Stimulated activated CD4-positive, alpha-beta T cell treated with anti-CD3 and anti-CD28 coated beads, TNF-alpha, amount 100 ng/mL, for 48 hours (primary cell): ENCODE measurements around the gene ANAPC2.
A peak's percentile ranks its signal among the peaks of the same experiment; 100 is the strongest.

ENCODE experiments used
- DNase-seq, 3 donors: peaks; one replicate each; pipeline ENCODE4 v3.0.0-alpha.2; 2020; ENCODE audit warnings: low read depth in 3 of 3

ANAPC2 gene

GRCh38 chr9:137162505-137163364 lies 25.6 kb downstream of the ANAPC2 start:
- DNase-seq: no peak

DNA sequence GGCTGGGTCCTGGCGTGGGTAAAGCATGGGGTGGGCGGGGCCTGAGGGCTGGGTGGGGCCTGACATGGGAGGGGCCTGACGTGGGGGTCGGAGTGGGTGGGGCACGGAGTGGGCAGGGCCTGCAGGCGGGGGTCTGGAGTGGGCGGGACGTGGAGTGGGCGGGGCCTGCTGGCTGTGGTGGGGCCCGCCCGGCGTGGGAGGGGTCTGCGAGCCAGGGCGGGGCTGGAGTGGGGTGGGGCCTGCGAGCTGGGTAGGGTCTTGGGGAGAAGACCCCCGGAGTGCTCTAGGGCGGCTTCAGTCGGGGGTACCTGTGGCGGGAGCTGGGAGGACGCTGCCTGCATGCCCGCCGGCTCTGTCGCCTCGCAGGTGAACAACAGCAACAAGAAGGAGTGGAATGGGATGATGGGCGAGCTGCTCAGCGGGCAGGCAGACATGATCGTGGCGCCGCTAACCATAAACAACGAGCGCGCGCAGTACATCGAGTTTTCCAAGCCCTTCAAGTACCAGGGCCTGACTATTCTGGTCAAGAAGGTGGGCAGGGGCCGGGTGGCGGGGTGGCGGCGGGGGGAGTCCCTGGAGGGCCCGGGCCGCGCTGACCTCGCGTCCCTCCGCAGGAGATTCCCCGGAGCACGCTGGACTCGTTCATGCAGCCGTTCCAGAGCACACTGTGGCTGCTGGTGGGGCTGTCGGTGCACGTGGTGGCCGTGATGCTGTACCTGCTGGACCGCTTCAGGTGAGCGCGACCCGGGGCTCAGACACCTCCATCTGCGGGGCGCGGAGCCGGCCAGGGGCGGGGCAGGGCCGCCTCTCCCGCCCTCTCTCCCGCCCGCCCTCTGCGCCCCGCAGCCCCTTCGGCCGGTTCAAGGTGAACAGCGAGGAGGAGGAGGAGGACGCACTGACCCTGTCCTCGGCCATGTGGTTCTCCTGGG lies 26.5 kb downstream of the ANAPC2 start:
- no peak for DNase-seq

DNA sequence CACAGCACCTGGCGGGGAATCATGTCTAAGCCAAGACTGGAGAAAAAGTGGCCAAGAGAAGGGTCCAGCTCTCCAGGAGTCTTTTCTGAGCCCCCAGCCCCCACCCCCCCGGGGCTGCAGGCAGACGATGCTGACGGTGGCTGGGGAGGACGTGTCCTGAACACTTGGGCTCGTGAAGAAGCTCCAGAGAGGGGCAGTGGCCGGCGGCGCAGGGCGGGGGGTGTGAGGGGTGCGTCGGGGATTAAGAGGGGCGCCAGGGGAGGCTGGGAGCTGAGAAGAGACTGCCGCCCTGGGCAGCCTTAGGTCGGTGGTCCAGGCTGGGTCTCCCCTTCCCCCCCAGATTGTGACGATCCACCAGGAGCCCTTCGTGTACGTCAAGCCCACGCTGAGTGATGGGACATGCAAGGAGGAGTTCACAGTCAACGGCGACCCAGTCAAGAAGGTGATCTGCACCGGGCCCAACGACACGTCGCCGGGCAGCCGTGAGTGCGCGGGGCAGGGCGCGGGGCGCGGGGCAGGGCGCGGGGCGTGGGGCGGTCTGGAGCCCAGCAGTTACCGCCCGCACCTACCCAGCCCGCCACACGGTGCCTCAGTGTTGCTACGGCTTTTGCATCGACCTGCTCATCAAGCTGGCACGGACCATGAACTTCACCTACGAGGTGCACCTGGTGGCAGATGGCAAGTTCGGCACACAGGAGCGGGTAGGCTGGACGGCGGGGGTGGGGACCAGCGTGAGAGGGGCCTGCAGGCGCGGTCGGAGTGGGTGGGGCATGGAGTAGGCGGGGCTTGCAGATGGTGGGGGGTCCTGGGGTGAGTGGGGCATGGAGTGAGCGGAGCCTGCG lies 27.4 kb downstream of the ANAPC2 start:
- DNase-seq: no peak

- DNase-seq: no peak
These were observed 28.3 kb downstream of the ANAPC2 start for GRCh38 chr9:137160054-137160425.

DNA sequence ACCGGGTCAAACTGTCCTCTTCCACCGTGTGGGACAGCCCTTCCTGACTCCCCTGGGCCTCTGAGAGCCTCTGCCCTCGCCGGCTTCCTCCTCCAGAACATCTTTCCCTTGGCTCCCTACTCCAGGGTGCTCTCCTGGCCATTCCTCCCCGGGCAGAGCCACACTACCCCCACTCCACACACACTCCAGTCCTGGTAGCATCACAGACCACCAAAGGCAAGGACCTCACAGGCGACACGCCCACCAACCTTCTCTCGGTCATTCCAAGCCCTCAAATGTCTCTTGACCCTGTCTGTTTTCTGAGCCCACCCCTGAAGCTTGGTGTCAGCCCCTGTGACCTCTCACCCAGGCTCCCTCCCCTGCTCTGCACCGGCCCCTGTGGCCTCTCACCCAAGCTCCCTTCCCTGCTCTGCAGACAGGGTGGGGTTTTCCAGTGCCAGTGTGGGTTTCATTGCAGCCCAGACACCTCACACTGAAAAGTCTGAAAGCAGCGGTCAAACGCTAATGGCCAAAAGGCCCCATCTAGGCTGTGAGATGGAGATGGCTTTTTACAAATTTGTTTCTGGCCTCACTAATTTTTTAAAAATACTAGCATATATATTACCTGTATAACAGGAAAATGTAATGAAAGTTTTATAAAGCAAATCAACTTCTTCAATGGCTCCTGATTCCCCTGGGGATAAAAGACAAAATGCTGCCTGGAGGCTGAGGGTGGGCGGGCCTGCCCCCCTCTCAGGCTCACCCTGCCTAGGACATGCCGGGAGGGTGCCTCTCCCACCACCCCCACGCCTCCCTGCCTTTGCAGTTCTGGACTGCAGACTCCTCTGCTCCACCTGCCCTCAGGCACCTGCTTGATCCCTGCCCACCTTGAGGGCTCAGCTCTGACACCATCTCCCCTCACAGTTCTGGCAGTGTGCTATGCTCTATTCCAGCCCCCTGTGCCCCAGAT lies 29.0 kb downstream of the ANAPC2 start:
- no peak for DNase-seq

DNA sequence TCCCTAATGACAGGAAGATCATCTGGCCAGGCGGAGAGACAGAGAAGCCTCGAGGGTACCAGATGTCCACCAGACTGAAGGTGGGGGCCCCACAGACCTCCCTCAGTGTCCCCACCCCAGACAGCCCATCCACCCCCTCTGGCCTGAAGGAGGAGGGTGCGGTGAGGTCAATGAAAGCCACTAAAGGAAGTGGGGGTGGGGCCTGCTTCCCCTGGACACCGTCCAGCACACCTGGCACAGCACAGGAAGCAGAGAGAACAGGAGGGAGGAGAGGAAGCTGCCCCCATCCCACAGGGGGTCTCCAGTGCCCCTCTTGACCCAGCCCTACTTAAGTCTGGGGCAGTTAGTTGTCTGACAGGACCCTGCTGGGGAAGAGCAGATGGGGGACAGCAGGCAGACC lies 29.7 kb downstream of the ANAPC2 start:
- no peak for DNase-seq

- DNase-seq: no peak
These were observed 30.5 kb downstream of the ANAPC2 start for GRCh38 chr9:137157618-137158415.

- peak; percentile 47 to 52 (median 47) for DNase-seq
These were observed 31.6 kb downstream of the ANAPC2 start for GRCh38 chr9:137156567-137157375.

DNA sequence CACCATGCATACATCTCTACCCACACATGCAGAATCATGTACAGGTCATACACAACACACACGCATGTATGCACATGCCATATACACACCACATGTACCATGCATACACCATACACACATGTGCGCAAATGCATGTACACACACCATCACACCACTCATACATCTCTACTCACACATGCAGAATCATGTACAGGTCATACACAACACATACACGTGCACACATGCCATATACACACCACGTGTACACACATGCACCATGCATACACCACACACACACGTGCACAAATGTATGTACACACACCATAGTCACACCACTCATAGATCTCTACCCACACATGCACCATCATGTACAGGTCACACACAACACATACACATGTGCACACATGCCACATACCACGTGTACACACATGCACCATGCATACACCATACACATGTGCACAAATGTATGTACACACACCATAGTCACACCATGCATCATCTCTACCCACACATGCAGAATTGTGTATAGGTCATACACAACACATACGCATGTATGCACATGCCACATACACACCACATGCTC lies 35.4 kb downstream of the ANAPC2 start:
- no peak for DNase-seq

GRCh38 chr9:137150617-137151457 lies 37.5 kb downstream of the ANAPC2 start:
- peak in 2 of 3 donors; percentile 46 to 75 for DNase-seq

- DNase-seq: peak in 1 of 3 donors; percentile 62
These were observed 38.3 kb downstream of the ANAPC2 start for GRCh38 chr9:137149942-137150616.

DNA sequence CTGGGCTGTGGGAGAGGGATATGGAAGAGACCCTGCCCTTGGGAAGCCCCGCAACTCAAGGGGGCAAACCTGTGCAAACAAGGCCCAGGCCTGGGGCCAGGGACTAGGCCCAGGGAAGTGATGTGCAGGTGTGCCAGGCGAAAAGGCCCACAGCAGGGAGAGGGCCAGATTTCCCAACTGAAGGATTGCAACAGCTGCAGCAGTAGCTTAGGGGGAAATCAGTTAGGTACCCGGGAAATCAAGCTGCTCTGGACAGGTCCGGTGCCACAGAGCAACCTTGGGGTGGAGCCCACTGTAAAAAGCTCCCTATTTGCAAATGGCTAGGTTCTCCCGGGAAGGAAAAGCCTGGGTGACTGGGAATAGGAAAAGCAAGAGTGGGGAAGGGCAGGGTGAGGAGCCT lies 39.0 kb downstream of the ANAPC2 start:
- DNase-seq: no peak

DNA sequence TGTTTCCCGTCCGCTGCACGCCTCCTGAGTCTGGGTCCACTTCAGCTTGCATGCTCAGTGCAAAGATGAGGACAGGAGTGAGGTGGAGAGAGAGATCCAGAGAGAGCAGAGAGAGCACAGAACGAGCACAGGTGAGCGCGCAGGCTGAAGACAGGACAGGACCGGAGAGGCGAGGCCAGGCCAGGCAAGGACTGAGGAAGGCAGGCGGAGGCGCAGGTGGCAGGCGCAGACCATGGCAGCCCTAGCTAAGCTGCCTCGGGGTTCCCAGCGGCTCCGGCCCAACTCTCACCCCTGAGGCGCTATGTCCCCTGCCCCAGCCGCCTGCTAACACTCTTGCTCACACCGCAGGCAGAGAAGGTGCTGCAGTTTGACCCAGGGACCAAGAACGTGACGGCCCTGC lies 39.7 kb downstream of the ANAPC2 start:
- DNase-seq: no peak

- no peak for DNase-seq
These were observed 40.1 kb downstream of the ANAPC2 start for GRCh38 chr9:137148242-137148641.

DNA sequence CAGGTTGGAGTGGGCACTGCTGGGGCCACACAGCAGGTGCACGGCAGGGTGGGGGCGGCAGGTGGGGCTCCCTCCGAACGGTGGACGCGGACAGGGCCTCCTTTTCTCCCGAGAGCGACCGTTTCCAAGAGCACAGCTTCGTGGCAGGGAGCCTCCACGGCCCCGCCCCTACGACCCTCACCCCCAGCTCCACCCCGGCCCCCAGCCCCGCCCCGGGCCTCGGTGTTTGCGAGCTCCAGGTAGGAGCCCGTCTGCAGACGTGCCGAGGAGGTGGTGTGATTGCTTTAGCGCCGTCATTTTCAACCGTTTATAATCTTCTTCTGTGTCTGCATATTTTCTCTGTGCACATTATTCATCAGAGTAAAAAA lies 40.6 kb downstream of the ANAPC2 start:
- no peak for DNase-seq

DNA sequence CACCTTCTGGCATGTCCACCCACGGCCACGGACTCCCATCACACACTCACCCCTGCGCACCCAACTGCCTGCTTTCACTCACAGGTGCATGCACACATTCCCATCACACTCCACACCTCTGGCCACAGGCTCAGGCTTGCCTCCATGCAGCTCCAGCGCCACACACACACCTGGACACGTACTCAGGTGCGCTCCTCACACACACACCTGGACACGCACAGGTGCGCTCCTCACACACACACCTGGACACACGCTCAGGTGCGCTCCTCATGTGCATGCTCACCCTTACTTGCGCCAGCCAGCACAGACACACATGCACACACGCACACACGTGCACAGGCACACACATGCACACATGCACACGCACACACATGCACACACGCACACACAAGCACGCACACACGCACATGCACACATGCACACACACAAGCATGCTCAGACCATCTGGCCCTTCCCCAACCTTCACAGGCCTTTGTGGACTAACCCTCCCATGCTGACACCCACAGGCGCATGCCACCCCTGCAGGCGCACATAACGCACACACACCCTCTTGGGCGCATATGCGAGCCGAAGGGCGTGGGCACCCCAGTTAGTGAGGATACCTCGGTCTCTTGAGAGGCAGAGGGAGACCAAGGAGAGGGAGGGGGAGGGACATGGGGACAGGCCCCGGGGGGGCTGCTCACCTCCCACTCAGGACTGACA lies 41.1 kb downstream of the ANAPC2 start:
- DNase-seq: no peak

DNA sequence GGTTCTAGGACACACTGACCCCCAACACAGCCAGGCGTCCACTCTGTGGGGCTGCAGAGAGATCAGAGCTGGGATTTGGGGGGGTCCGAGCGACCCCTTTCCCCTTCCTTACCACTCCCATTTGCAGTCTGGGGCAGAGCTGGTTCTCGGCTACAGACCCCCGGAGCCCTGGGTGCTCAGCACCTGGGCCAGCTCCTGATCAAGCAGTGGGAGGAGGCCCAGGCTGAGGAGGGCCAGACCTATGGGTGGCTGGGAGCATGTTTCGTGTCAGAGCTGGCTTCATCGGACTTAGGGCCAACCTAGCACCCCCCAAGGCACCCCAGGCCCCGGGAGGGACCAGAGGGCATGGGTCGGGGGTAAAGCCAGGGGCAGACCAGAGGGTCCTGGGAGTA lies 41.8 kb downstream of the ANAPC2 start:
- DNase-seq: no peak
